HFFc6 (cell line): ENCODE measurements around the gene KRIT1. TPM values are rescaled to one million over a fixed set of nuclear protein-coding genes. Genes with fewer than 3 reads are reported as not detected.

Experiments
- DNase-seq: peaks from one replicate; pipeline ENCODE4 v3.0.0-alpha.2; 2018
- H3K27ac Mint-ChIP-seq: 2 replicates; pipeline ENCODE4 v1.8.0; 2020; ENCODE audit warnings: mild to moderate bottlenecking, mixed read lengths
- H3K27me3 Mint-ChIP-seq: 2 replicates; pipeline ENCODE4 v1.8.0; 2021; ENCODE audit warnings: mild to moderate bottlenecking, moderate library complexity, mixed read lengths; ENCODE audit not compliant: insufficient read depth
- H3K36me3 Mint-ChIP-seq: 2 replicates; pipeline ENCODE4 v1.8.0; 2021; ENCODE audit warnings: low read depth, mixed read lengths
- H3K4me1 Mint-ChIP-seq: 2 replicates; pipeline ENCODE4 v1.8.0; 2020; ENCODE audit warnings: low read depth, mixed read lengths
- H3K4me3 Mint-ChIP-seq: 2 replicates; pipeline ENCODE4 v1.8.0; 2020; ENCODE audit warnings: mild to moderate bottlenecking, moderate library complexity, mixed read lengths
- H3K9me3 Mint-ChIP-seq: 2 replicates; pipeline ENCODE4 v1.8.0; 2020; ENCODE audit warnings: mild to moderate bottlenecking, mixed read lengths
- total RNA-seq, 6 experiments: library from RNA; stranded (reverse); fragmentation: NEBNext Ultra II Directional; extraction: Animal tissue kit (Norgen Biotek cat#: 25700); gene quantifications; 2 replicates in 1 of 6; 3 replicates in 5 of 6; pipeline ENCODE4 v1.2.3, GENCODE V29; 2021
- TF ChIP-seq, protein P1 (sequence below): fragments of 200-600 bp; sonication (generic); IDR thresholded peaks from 2 replicates; pipeline ENCODE4 v1.5.0; 2021; ENCODE audit warnings: antibody characterized with exemption, mild to moderate bottlenecking

KRIT1 gene
- total RNA-seq, 6 experiments from 2014 or later = 25.9 to 29.3 (median 28.0) TPM

DNA sequence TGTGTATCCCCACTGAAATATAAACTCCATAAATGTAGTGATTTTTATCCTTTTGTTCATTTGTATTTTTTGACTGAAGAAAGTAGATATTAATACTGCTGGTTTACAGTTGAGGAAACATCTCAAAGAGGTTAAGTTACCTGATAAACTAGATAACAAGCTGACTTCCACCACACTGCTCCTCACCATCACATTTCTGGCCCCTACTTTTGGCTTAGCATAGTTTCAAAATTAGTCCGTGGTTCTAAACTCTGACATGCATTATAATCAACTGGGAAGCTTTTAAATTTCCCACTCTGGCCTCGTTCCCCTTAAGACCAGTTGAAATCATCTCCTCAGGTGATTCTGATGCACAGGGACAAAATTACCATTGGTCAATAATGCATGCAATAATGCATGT lies 43.6 kb upstream of the KRIT1 start:
- Mint-ChIP-seq H3K9me3 (no peaks in the 10 kb centered on the region), H3K4me3 (no peak overlapping the region), H3K27ac (no peak overlapping the region), H3K4me1 (peaks cover 23% of the 10 kb centered on the region), H3K27me3 (no peaks in the 10 kb centered on the region), H3K36me3 (peaks cover 5% of the 10 kb centered on the region; the same call in 1 of the 2 replicates)
- TF ChIP-seq, protein P1, sequence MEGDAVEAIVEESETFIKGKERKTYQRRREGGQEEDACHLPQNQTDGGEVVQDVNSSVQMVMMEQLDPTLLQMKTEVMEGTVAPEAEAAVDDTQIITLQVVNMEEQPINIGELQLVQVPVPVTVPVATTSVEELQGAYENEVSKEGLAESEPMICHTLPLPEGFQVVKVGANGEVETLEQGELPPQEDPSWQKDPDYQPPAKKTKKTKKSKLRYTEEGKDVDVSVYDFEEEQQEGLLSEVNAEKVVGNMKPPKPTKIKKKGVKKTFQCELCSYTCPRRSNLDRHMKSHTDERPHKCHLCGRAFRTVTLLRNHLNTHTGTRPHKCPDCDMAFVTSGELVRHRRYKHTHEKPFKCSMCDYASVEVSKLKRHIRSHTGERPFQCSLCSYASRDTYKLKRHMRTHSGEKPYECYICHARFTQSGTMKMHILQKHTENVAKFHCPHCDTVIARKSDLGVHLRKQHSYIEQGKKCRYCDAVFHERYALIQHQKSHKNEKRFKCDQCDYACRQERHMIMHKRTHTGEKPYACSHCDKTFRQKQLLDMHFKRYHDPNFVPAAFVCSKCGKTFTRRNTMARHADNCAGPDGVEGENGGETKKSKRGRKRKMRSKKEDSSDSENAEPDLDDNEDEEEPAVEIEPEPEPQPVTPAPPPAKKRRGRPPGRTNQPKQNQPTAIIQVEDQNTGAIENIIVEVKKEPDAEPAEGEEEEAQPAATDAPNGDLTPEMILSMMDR = no peak
- DNase-seq = no peak

DNA sequence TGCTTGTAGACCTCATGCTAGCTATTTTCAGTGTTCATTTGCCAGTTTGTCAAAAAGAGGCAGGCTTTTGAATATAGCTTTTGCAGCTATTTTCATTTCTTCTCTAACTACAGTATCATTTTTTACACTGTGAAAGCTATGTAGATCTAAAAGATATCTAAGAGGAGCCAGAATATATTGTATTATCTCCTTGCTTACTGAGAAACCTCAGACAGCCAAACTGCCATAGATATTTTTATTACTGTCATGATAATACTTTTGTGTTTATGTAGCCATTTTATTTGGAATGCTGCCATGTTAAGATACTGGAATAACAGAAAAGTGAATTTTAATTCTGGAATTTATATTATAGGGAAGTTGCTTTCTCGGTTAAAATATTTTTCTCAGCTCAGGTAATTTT lies 37.2 kb upstream of the KRIT1 start:
- TF ChIP-seq, protein P1 = no peak
- Mint-ChIP-seq H3K9me3 (no peaks in the 10 kb centered on the region), H3K36me3 (peaks cover 11% of the 10 kb centered on the region; the same call in 1 of the 2 replicates), H3K4me3 (no peak overlapping the region), H3K4me1 (no peaks in the 10 kb centered on the region), H3K27ac (no peak overlapping the region), H3K27me3 (no peaks in the 10 kb centered on the region)
- no peak for DNase-seq

DNA sequence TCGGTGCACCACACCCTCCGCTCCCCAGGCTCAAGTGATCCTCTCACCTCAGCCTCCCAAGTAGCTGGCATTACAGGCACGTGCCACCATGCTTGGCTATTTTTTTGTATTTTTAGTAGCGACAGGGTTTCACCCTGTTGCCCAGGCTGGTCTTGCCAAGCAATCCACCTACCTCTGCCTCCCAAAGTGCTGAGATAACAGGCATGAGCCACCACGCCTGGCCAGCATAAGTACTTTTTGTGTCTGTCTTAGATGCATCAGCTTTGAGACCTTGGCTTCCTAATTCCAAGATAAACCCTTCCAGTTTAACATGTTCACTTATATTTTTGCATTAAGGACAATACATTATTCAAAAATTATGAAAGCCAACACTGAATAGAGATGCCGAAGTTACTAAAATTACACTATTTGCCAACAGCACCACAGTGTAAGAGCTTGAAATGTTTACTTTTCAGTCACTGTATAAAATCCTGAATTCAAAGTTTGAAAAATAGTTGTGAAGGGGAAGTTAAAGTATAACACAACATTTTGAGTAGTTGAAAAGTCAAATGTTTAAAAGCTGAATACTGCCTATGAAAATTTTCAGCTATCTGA lies 36.6 kb upstream of the KRIT1 start:
- no peak overlapping the region for H3K27ac Mint-ChIP-seq
- no peak for DNase-seq
- no peak overlapping the region for H3K4me3 Mint-ChIP-seq
- no peaks in the 10 kb centered on the region for H3K9me3 Mint-ChIP-seq
- H3K27me3 Mint-ChIP-seq = no peaks in the 10 kb centered on the region
- TF ChIP-seq, protein P1 = no peak
- peaks cover 8% of the 10 kb centered on the region; the same call in 1 of the 2 replicates for H3K36me3 Mint-ChIP-seq
- no peaks in the 10 kb centered on the region for H3K4me1 Mint-ChIP-seq

DNA sequence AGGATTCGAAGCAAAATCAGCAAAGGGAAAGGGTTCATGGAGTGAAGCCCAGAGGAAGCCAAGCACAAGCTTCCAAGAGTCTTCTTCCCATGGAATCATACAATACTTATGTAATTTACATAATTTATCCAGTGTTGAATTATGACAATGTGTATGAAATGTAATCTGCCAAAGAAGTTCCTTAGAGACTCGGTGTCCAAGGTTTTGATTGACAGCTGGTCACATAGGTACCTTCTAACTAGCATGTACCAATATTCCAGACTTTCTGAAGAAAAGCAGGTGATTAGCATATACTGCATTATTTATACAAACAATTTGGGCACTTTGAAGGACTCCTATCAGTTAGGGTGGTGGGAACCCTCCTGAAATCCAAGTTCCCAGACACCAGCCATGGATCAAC lies 35.3 kb upstream of the KRIT1 start:
- no peaks in the 10 kb centered on the region for H3K9me3 Mint-ChIP-seq
- no peaks in the 10 kb centered on the region for H3K27me3 Mint-ChIP-seq
- no peak overlapping the region for H3K4me3 Mint-ChIP-seq
- DNase-seq = no peak
- H3K36me3 Mint-ChIP-seq = 0 out of 2 replicates have a peak, but pooled peaks cover 13% of the 10 kb centered on the region
- no peaks in the 10 kb centered on the region for H3K4me1 Mint-ChIP-seq
- H3K27ac Mint-ChIP-seq = no peak overlapping the region
- TF ChIP-seq, protein P1 = no peak

DNA sequence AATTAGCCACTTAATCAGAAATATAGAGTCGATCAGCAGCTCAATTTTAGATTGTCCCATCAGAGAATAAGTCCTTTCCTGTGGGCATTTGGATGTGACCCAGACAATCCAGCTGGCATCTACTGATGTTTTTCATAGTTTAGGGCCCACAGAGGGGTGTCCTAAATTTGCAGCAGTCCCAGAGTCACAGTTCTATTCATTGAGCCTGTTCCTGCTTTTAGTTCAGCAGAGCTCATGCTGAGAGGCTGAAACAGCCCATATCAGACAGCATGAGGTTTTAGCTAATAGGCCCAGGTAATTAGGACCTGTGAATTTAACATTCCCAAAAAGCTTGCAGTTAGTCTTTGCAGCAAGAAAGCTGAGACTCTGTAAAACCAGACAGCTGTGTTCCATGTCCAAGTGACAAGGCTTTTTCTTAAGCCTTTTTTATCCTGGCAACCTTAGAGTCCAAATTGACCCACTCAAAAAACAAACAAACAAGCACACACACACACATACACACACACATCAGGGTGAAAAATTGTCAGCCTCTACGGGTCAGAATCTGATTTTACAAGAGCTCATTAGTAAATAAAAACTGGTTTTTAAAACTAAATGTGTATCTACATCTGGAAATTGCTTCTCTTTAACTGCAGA lies 33.8 kb upstream of the KRIT1 start:
- Mint-ChIP-seq H3K27me3 (no peaks in the 10 kb centered on the region), H3K36me3 (0 out of 2 replicates have a peak, but pooled peaks cover 13% of the 10 kb centered on the region), H3K4me1 (no peaks in the 10 kb centered on the region), H3K9me3 (no peaks in the 10 kb centered on the region), H3K4me3 (no peak overlapping the region), H3K27ac (no peak overlapping the region)
- DNase-seq = no peak
- TF ChIP-seq, protein P1 = no peak
